ENCODE measurements around the gene ZNF277.

DNA sequence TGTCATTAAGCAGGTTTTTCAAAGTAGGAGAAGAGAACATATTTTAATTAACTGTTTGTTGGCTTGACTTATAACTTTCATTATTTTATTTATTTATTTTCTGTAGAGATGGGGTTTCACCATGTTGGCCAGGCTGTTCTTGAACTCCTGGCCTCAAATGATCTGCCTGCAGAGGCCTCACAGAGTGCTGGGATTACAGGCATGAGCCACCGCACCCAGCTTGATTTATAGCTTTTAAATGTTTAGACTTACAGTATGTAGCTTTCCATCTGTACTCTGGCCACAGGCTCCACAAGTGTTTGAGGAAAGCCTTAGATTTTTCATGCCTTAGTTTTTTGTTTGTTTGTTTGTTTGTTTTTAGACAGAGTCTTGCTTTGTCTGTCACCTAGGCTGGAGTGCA, 171.1 kb downstream of the ZNF277 start:
- TF ChIP-seq ZFX (IDR thresholded peaks at IDR 0.05; ENCODE audit: borderline replicate concordance), result no peak
- TF ChIP-seq, protein P1, sequence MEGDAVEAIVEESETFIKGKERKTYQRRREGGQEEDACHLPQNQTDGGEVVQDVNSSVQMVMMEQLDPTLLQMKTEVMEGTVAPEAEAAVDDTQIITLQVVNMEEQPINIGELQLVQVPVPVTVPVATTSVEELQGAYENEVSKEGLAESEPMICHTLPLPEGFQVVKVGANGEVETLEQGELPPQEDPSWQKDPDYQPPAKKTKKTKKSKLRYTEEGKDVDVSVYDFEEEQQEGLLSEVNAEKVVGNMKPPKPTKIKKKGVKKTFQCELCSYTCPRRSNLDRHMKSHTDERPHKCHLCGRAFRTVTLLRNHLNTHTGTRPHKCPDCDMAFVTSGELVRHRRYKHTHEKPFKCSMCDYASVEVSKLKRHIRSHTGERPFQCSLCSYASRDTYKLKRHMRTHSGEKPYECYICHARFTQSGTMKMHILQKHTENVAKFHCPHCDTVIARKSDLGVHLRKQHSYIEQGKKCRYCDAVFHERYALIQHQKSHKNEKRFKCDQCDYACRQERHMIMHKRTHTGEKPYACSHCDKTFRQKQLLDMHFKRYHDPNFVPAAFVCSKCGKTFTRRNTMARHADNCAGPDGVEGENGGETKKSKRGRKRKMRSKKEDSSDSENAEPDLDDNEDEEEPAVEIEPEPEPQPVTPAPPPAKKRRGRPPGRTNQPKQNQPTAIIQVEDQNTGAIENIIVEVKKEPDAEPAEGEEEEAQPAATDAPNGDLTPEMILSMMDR (IDR thresholded peaks at IDR 0.05), result no peak
